H1 (cell line): ENCODE measurements around the gene BIRC5. TPM values are rescaled to one million over a fixed set of nuclear protein-coding genes. Genes with fewer than 3 reads are reported as not detected.
A peak's percentile ranks its signal among the peaks of the same experiment; 100 is the strongest.

ENCODE experiments used
- CTCF ChIA-PET: fragments of 300-600 bp; sonication (Branson Sonifier 250); formaldehyde crosslinking; loops from one replicate; lab custom pipeline; 2021; ENCODE audit not compliant: partially characterized antibody; lab: Charles Lee
- POLR2A ChIA-PET: fragments of 300-600 bp; sonication (Branson Sonifier 250); formaldehyde crosslinking; loops from one replicate; lab custom pipeline; 2021; ENCODE audit warnings: inconsistent platforms; ENCODE audit not compliant: partially characterized antibody; lab: Charles Lee
- DNase-seq, 2 experiments: peaks; one replicate each; pipeline versions ENCODE4 v3.0.0 to v3.0.0-alpha.2; 2010 to 2022; ENCODE audit warnings: low spot score in 2 of 2, low read depth in 1 of 2, mixed read lengths in 1 of 2
- FAIRE-seq: peaks from 2 replicates; lab custom pipeline; 2011; peaks lifted over from hg19 to GRCh38; lab: Jason Lieb, UNC
- H2AFZ ChIP-seq: 2 replicates; pipeline ENCODE4 v1.8.1; 2012; ENCODE audit warnings: low read length, inconsistent platforms
- H2AK5ac ChIP-seq: 2 replicates; pipeline ENCODE4 v1.6.1; 2013; ENCODE audit warnings: low read depth, low read length
- H2BK120ac ChIP-seq: replicated peaks from 2 replicates; pipeline ENCODE3; 2013; ENCODE audit warnings: low read depth, low read length, inconsistent platforms
- H2BK12ac ChIP-seq: 2 replicates; pipeline ENCODE4 v1.6.1; 2013; ENCODE audit warnings: low read depth, low read length
- H2BK15ac ChIP-seq: 2 replicates; pipeline ENCODE4 v1.6.1; 2013; ENCODE audit warnings: low read length
- H2BK20ac ChIP-seq: 2 replicates; pipeline ENCODE4 v1.6.1; 2013; ENCODE audit warnings: low read length
- H2BK5ac ChIP-seq: 2 replicates; pipeline ENCODE4 v1.6.1; 2013; ENCODE audit warnings: low read depth, low read length
- H3K14ac ChIP-seq: 2 replicates; pipeline ENCODE4 v1.6.1; 2013; ENCODE audit warnings: inconsistent platforms; ENCODE audit not compliant: insufficient read length
- H3K18ac ChIP-seq: 2 replicates; pipeline ENCODE4 v1.6.1; 2013; ENCODE audit warnings: low read length; ENCODE audit errors: extremely low read depth
- H3K23ac ChIP-seq: 2 replicates; pipeline ENCODE4 v1.6.1; 2013; ENCODE audit warnings: inconsistent platforms; ENCODE audit not compliant: insufficient read length
- H3K23me2 ChIP-seq: 2 replicates; pipeline ENCODE4 v1.6.1; 2013; ENCODE audit warnings: low read depth, low read length
- H3K27ac ChIP-seq: 2 replicates; pipeline ENCODE4 v1.6.1; 2011; ENCODE audit warnings: low read depth, low read length, inconsistent platforms
- H3K27me3 ChIP-seq, 4 experiments: replicated peaks in 1 of 4; 1 replicate in 1 of 4; 2 replicates in 3 of 4; pipeline versions ENCODE4 v1.6.1 to v1.8.1; 2011 to 2013; ENCODE audit warnings: low read length in 3 of 4, mild to moderate bottlenecking in 3 of 4, inconsistent platforms in 2 of 4, mixed read lengths in 2 of 4, moderate library complexity in 1 of 4; ENCODE audit not compliant: control insufficient read depth in 3 of 4, insufficient read depth in 3 of 4; ENCODE audit errors: extremely low read depth in 1 of 4
- H3K36me3 ChIP-seq, 4 experiments: 2 replicates each; pipeline versions ENCODE4 v1.6.1 to v1.8.1; 2011 to 2013; ENCODE audit warnings: mild to moderate bottlenecking in 4 of 4, low read length in 3 of 4, moderate library complexity in 2 of 4, control low read depth in 1 of 4, inconsistent platforms in 1 of 4; ENCODE audit not compliant: insufficient read depth in 4 of 4, control insufficient read depth in 2 of 4
- H3K4ac ChIP-seq: replicated peaks from 2 replicates; pipeline ENCODE3; 2013; ENCODE audit warnings: low read length, low read depth, mixed read lengths, inconsistent platforms; ENCODE audit not compliant: insufficient read length
- H3K4me1 ChIP-seq, 4 experiments: replicated peaks in 1 of 4; 1 replicate in 1 of 4; 2 replicates in 3 of 4; pipeline versions ENCODE4 v1.6.1 to v1.8.1; 2011 to 2013; ENCODE audit warnings: low read length in 3 of 4, inconsistent platforms in 2 of 4, mixed read lengths in 1 of 4; ENCODE audit not compliant: insufficient read depth in 4 of 4, control insufficient read depth in 3 of 4
- H3K4me2 ChIP-seq, 2 experiments: 2 replicates each; pipeline versions ENCODE4 v1.6.1 to v1.8.1; 2011 to 2013; ENCODE audit warnings: low read depth in 2 of 2, low read length in 2 of 2, control low read depth in 1 of 2, inconsistent platforms in 1 of 2, mild to moderate bottlenecking in 1 of 2; ENCODE audit not compliant: insufficient read depth in 1 of 2
- H3K4me3 ChIP-seq, 4 experiments: fragments of 200-600, 300-600 bp in 1 of 4; sonication (generic), shearing (Covaris generic), sonication (Bioruptor Twin) in 1 of 4; 2 replicates each; pipeline versions ENCODE4 v1.5.1 to v1.8.1; 2011 to 2016; ENCODE audit warnings: low read length in 4 of 4, low read depth in 3 of 4, control low read depth in 2 of 4, inconsistent platforms in 2 of 4, mild to moderate bottlenecking in 2 of 4, mixed read lengths in 1 of 4, moderate library complexity in 1 of 4; ENCODE audit not compliant: insufficient read depth in 2 of 4; ENCODE audit errors: extremely low read depth in 1 of 4
- H3K56ac ChIP-seq: replicated peaks from 2 replicates; pipeline ENCODE3; 2013; ENCODE audit warnings: low read depth, mild to moderate bottlenecking, mixed read lengths, low read length, inconsistent platforms; ENCODE audit not compliant: insufficient read length
- H3K79me1 ChIP-seq: 2 replicates; pipeline ENCODE4 v1.6.1; 2013; ENCODE audit warnings: low read depth, low read length, control low read depth
- H3K79me2 ChIP-seq, 2 experiments: 2 replicates each; pipeline versions ENCODE4 v1.6.1 to v1.8.1; 2012 to 2013; ENCODE audit warnings: low read length in 2 of 2, mild to moderate bottlenecking in 2 of 2, inconsistent platforms in 1 of 2; ENCODE audit not compliant: insufficient read depth in 2 of 2, control insufficient read depth in 1 of 2
- H3K9ac ChIP-seq, 4 experiments: replicated peaks in 1 of 4; 1 replicate in 1 of 4; 2 replicates in 3 of 4; pipeline versions ENCODE4 v1.6.1 to v1.8.1; 2011 to 2013; ENCODE audit warnings: low read depth in 3 of 4, low read length in 3 of 4, control low read depth in 2 of 4, mild to moderate bottlenecking in 2 of 4, moderate library complexity in 2 of 4, inconsistent platforms in 1 of 4; ENCODE audit errors: extremely low read depth in 1 of 4
- H3K9me3 ChIP-seq, 2 experiments: 2 replicates each; pipeline versions ENCODE4 v1.6.1 to v1.8.1; 2012 to 2013; ENCODE audit warnings: mild to moderate bottlenecking in 2 of 2, moderate library complexity in 2 of 2, control low read depth in 1 of 2, inconsistent platforms in 1 of 2, low read depth in 1 of 2, low read length in 1 of 2, mixed read lengths in 1 of 2; ENCODE audit not compliant: insufficient read depth in 2 of 2
- H4K20me1 ChIP-seq, 2 experiments: replicated peaks in 1 of 2; 2 replicates each; pipeline versions ENCODE3 to v1.8.1; 2011 to 2013; ENCODE audit warnings: inconsistent platforms in 2 of 2, low read length in 2 of 2, mild to moderate bottlenecking in 1 of 2; ENCODE audit not compliant: insufficient read depth in 2 of 2, control insufficient read depth in 1 of 2
- H4K5ac ChIP-seq: 2 replicates; pipeline ENCODE4 v1.6.1; 2013; ENCODE audit warnings: low read length, low read depth, mixed read lengths, inconsistent platforms; ENCODE audit not compliant: insufficient read length
- H4K8ac ChIP-seq: 2 replicates; pipeline ENCODE4 v1.8.0; 2013; ENCODE audit warnings: mild to moderate bottlenecking, moderate library complexity, low read length, inconsistent platforms; ENCODE audit not compliant: insufficient read depth; ENCODE audit errors: extremely low read depth
- H4K91ac ChIP-seq: replicated peaks from 2 replicates; pipeline ENCODE3; 2013; ENCODE audit warnings: low read length, mixed read lengths, inconsistent platforms; ENCODE audit not compliant: insufficient read length
- CHD2 ChIP-seq: IDR thresholded peaks from 2 replicates; pipeline ENCODE4 v1.6.1; 2012; ENCODE audit warnings: low read length, improper control_type of control experiment
- JUND ChIP-seq: IDR thresholded peaks from 2 replicates; pipeline ENCODE4 v1.6.1; 2011; ENCODE audit warnings: mild to moderate bottlenecking, improper control_type of control experiment, low read length
- SIX5 ChIP-seq: IDR thresholded peaks from 2 replicates; pipeline ENCODE4 v1.6.1; 2011; ENCODE audit warnings: mild to moderate bottlenecking, low read depth, low read length
- TBP ChIP-seq: IDR thresholded peaks from 2 replicates; pipeline ENCODE4 v1.6.1; 2011; ENCODE audit warnings: low read depth, low read length, improper control_type of control experiment
- WGBS, 2 experiments: shearing (Covaris generic) in 1 of 2; methylation state at CpG; one replicate each; pipeline versions ENCODE4 v1.1.6 to v1.1.7; 2013 to 2015; ENCODE audit warnings: low lambda C conversion rate in 2 of 2, mixed read lengths in 2 of 2, inconsistent platforms in 1 of 2, low coverage in 1 of 2, missing lambda C conversion rate in 1 of 2; ENCODE audit not compliant: insufficient replicate concordance in 2 of 2, insufficient coverage in 1 of 2, insufficient read length in 1 of 2; ENCODE audit errors: extremely low coverage in 1 of 2, missing lambda C conversion rate in 1 of 2; 5-methylcytosine and 5-hydroxymethylcytosine counted together
- polyA plus RNA-seq, 7 experiments: library from polyadenylated mRNA; depleted of rRNA in 3 of 7; stranded (reverse) in 5 of 7; unstranded in 2 of 7; fragments of >200 nt in 5 of 7; fragments of 200-250 nt in 2 of 7; gene quantifications; 1 replicate in 5 of 7; 2 replicates in 1 of 7; 4 replicates in 1 of 7; pipeline versions ENCODE4 v1.2.1 to v1.2.3, GENCODE V29; 2011 to 2013; ENCODE audit warnings: missing spikeins in 2 of 7, mixed read lengths in 2 of 7
- total RNA-seq: library from RNA; stranded (reverse); fragmentation: NEBNext Ultra II Directional; extraction: Animal tissue kit (Norgen Biotek cat#: 25700); gene quantifications from 2 replicates; pipeline ENCODE4 v1.2.1, GENCODE V29; 2021

The BIRC5 gene
- total and polyA plus RNA-seq, 2 of the 8 experiments (the other 6 are each of a cell fraction or from before 2014, with no cell fraction given) = 42.2 to 108 TPM

DNA sequence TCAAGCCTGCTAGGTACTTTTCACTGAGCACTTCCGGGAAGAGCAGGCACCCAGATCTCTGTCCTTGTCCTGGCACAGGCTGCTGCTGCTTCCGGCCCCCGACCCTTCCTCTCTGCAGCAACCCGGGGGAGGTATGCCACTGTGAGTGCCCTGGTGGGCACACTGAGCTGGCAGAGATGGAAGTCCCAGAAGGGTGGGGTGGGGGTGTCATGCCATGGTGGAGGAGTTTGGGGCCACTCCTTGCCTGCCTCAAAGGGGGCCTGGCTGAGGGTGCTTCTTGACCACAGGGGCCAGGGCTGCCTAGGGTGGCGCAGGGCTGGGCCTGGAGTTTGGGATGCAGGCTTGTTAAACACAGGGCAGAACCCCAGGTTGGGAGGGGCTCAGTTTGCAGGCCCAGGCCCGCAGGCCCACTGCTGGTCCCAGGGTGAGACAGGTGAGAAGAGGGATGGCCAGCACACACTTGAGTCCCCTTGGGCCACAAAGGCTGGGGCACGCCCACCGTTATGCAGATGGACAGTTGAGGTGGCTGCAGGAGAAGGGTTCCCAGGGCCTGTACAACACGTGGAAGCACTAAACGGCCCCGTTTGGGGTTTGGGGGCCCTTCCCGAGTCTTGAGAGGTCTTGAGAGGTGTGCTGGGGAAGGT is 26.1 kb downstream of the BIRC5 start:
- POLR2A ChIA-PET = no interaction called here
- TF ChIP-seq JUND (no peak), CHD2 (no peak), TBP (no peak), SIX5 (no peak)
- Histone ChIP-seq H4K91ac (no peak overlapping the region), H3K27me3 (no peaks in the 10 kb centered on the region), H2BK20ac (0 out of 2 replicates have a peak overlapping the region, but pooled peaks have one; percentile 32), H3K4me3 (no peak overlapping the region), H3K56ac (no peak overlapping the region), H3K14ac (no peak overlapping the region), H3K18ac (no peak overlapping the region), H3K79me2 (no peaks in the 10 kb centered on the region), H3K23ac (no peak overlapping the region), H2BK120ac (no peak overlapping the region), H3K9me3 (no peaks in the 10 kb centered on the region), H4K20me1 (no peaks in the 10 kb centered on the region), H3K9ac (no peak overlapping the region), H2AK5ac (no peak overlapping the region), H4K5ac (no peak overlapping the region), H3K79me1 (no peaks in the 10 kb centered on the region; the same call in 1 of the 2 replicates), H3K23me2 (no peaks in the 10 kb centered on the region; the same call in 1 of the 2 replicates), H2BK15ac (no peak overlapping the region), H2AFZ (no peak overlapping the region), H3K4me1 (peaks cover 0 to 3% (median 0%) of the 10 kb centered on the region in 4 experiments; a peak in 2 of 7 replicates), H2BK12ac (no peak overlapping the region), H3K27ac (no peak overlapping the region), H2BK5ac (no peak overlapping the region), H4K8ac (peak overlapping the region; percentile 39; the same call in 1 of the 2 replicates), H3K36me3 (no peaks in the 10 kb centered on the region), H3K4ac (no peak overlapping the region), H3K4me2 (no peak overlapping the region)
- 88% methylated on average over 12 of the region's 12 CpGs; no CpG with 5 or more reads in 1 of the 2 experiments for WGBS, 2 experiments
- DNase-seq (no peak), FAIRE-seq (no peak)
- CTCF ChIA-PET = interaction anchor here (5.9 kb wide), 1 partner anchor 11 kb away, joined by 53 read pairs; no protein-coding TSS in a partner anchor
